Smooth muscle cell (in vitro differentiated cells): ENCODE results near the gene ADCYAP1R1. TPM values are rescaled to one million over a fixed set of nuclear protein-coding genes. Genes with fewer than 3 reads are reported as not detected.

Experiments
- DNase-seq: peaks from one replicate; lab custom pipeline; 2025; ENCODE audit not compliant: unreplicated experiment; lab: John Stamatoyannopoulos, UW
- H2AFZ ChIP-seq: fragments of 200-600 bp; sonication (generic); 2 replicates; pipeline ENCODE4 v1.6.0; 2016; ENCODE audit warnings: antibody characterized with exemption, low read depth, mild to moderate bottlenecking
- H3F3A ChIP-seq: fragments of 200-600 bp; sonication (generic); 2 replicates; pipeline ENCODE4 v1.6.0; 2017; ENCODE audit warnings: antibody characterized with exemption, low read depth
- H3K27ac ChIP-seq: fragments of 200-600 bp; sonication (generic); 2 replicates; pipeline ENCODE4 v1.5.1; 2016; ENCODE audit warnings: low read depth, mild to moderate bottlenecking
- H3K27me3 ChIP-seq: fragments of 200-600 bp; sonication (generic); 2 replicates; pipeline ENCODE4 v1.6.1; 2016; ENCODE audit warnings: low read depth, mild to moderate bottlenecking
- H3K36me3 ChIP-seq: fragments of 200-600 bp; sonication (generic); 2 replicates; pipeline ENCODE4 v1.5.1; 2016; ENCODE audit warnings: low read depth
- H3K4me1 ChIP-seq: fragments of 200-600 bp; sonication (generic); 2 replicates; pipeline ENCODE4 v1.5.1; 2016; ENCODE audit warnings: low read depth
- H3K4me2 ChIP-seq: fragments of 200-600 bp; sonication (generic); 2 replicates; pipeline ENCODE4 v1.6.0; 2016; ENCODE audit warnings: mild to moderate bottlenecking
- H3K4me3 ChIP-seq: fragments of 200-600 bp; sonication (generic); 2 replicates; pipeline ENCODE4 v1.5.1; 2016; ENCODE audit warnings: mild to moderate bottlenecking
- H3K79me2 ChIP-seq: fragments of 200-600 bp; sonication (generic); 2 replicates; pipeline ENCODE4 v1.6.0; 2016; ENCODE audit warnings: low read depth, mild to moderate bottlenecking
- H3K9ac ChIP-seq: fragments of 200-600 bp; sonication (generic); 2 replicates; pipeline ENCODE4 v1.6.0; 2016; ENCODE audit warnings: low read depth
- H3K9me3 ChIP-seq: fragments of 200-600 bp; sonication (generic); replicated peaks from 2 replicates; pipeline ENCODE4 v1.5.1; 2016; ENCODE audit warnings: low read depth
- H4K20me1 ChIP-seq: fragments of 200-600 bp; sonication (generic); 2 replicates; pipeline ENCODE4 v1.6.0; 2016; ENCODE audit warnings: low read depth
- CTCF ChIP-seq: fragments of 200-600 bp; sonication (generic); IDR thresholded peaks from 2 replicates; pipeline ENCODE4 v1.5.1; 2017; ENCODE audit warnings: borderline replicate concordance, mild to moderate bottlenecking, antibody characterized with exemption; ENCODE audit not compliant: insufficient read depth, poor library complexity, severe bottlenecking
- WGBS: methylation state at CpG from one replicate; pipeline ENCODE4 v1.1.7; 2016; ENCODE audit warnings: low lambda C conversion rate; 5-methylcytosine and 5-hydroxymethylcytosine counted together
- polyA plus RNA-seq: library from polyadenylated mRNA; unstranded; fragments of >200 nt; fragmentation: Nextera tagmentation; extraction: Ambion mirVana; gene quantifications from 2 replicates; pipeline ENCODE4 v1.2.1, GENCODE V29; 2016
- total RNA-seq: library from RNA; depleted of rRNA; stranded (reverse); fragments of >200 nt; gene quantifications from 2 replicates; pipeline ENCODE4 v1.2.3, GENCODE V29; 2014

The ADCYAP1R1 gene
- total and polyA plus RNA-seq, 2 experiments from 2014 or later = not detected

GRCh38 chr7:31070991-31071644 is 19.0 kb downstream of the ADCYAP1R1 start:
- H3K36me3 ChIP-seq = no peaks in the 10 kb centered on the region

GRCh38 chr7:31071645-31072029 is 19.5 kb downstream of the ADCYAP1R1 start:
- DNase-seq = no peak
- 59% methylated on average over 3 of the region's 3 CpGs for WGBS
- H3K79me2 ChIP-seq = no peaks in the 10 kb centered on the region
- H3K27ac ChIP-seq = no peak overlapping the region
- no peaks in the 10 kb centered on the region for H3K27me3 ChIP-seq
- no peaks in the 10 kb centered on the region for H3K36me3 ChIP-seq
- no peaks in the 10 kb centered on the region for H3K4me1 ChIP-seq
- no peak overlapping the region for H3K4me3 ChIP-seq
- H3K9ac ChIP-seq = no peak overlapping the region
- no peak overlapping the region for H3K4me2 ChIP-seq
- H3K9me3 ChIP-seq = no peaks in the 10 kb centered on the region
- H4K20me1 ChIP-seq = no peaks in the 10 kb centered on the region
- TF ChIP-seq CTCF = no peak
- H3F3A ChIP-seq = no peaks in the 10 kb centered on the region
- no peak overlapping the region for H2AFZ ChIP-seq

More at GRCh38 chr7:31070991-31071644, 19.0 kb downstream of the ADCYAP1R1 start:
- Histone ChIP-seq H2AFZ (no peak overlapping the region), H3F3A (no peaks in the 10 kb centered on the region), H3K9me3 (no peaks in the 10 kb centered on the region), H3K4me2 (no peak overlapping the region), H3K79me2 (no peaks in the 10 kb centered on the region), H3K4me3 (no peak overlapping the region), H4K20me1 (no peaks in the 10 kb centered on the region), H3K27ac (no peak overlapping the region), H3K9ac (no peak overlapping the region), H3K27me3 (no peaks in the 10 kb centered on the region), H3K4me1 (no peaks in the 10 kb centered on the region)
- DNase-seq = no peak
- 91% methylated on average over 8 of the region's 8 CpGs for WGBS
- no peak for TF ChIP-seq CTCF

GRCh38 chr7:31073326-31074119 is 21.4 kb downstream of the ADCYAP1R1 start:
- no peak overlapping the region for H3K4me2 ChIP-seq
- H4K20me1 ChIP-seq = no peaks in the 10 kb centered on the region
- H3K9ac ChIP-seq = no peak overlapping the region
- H2AFZ ChIP-seq = no peak overlapping the region
- H3K79me2 ChIP-seq = no peaks in the 10 kb centered on the region
- 84% methylated on average over 5 of the region's 5 CpGs for WGBS
- no peaks in the 10 kb centered on the region for H3K36me3 ChIP-seq
- DNase-seq = no peak
- no peaks in the 10 kb centered on the region for H3F3A ChIP-seq
- H3K27ac ChIP-seq = no peak overlapping the region
- no peaks in the 10 kb centered on the region for H3K4me1 ChIP-seq
- H3K9me3 ChIP-seq = no peaks in the 10 kb centered on the region
- H3K4me3 ChIP-seq = no peak overlapping the region
- no peaks in the 10 kb centered on the region for H3K27me3 ChIP-seq
- no peak for TF ChIP-seq CTCF

- Histone ChIP-seq H3K4me2 (no peak overlapping the region), H3K9me3 (no peaks in the 10 kb centered on the region), H4K20me1 (no peaks in the 10 kb centered on the region), H3K27ac (no peak overlapping the region), H3K4me1 (no peaks in the 10 kb centered on the region), H3F3A (no peaks in the 10 kb centered on the region), H3K79me2 (no peaks in the 10 kb centered on the region), H3K4me3 (no peak overlapping the region), H2AFZ (no peak overlapping the region), H3K36me3 (no peaks in the 10 kb centered on the region), H3K9ac (no peak overlapping the region), H3K27me3 (no peaks in the 10 kb centered on the region)
- TF ChIP-seq CTCF = no peak
- WGBS = 60% methylated on average over 6 of the region's 6 CpGs
- no peak for DNase-seq
Measured at GRCh38 chr7:31074120-31074383, 21.9 kb downstream of the ADCYAP1R1 start.
